Coronary artery (tissue), 2 donors: Measurements from ENCODE around the gene SCFD2.

ENCODE experiments used
- DNase-seq: peaks from one replicate; pipeline ENCODE4 v3.0.0-alpha.2; 2017; ENCODE audit warnings: low spot score
- H3K27ac ChIP-seq, 2 donors: fragments of 200-600 bp; sonication (generic); one replicate each; pipeline ENCODE4 v1.5.1; 2016 to 2019
- H3K4me3 ChIP-seq: fragments of 200-600 bp; sonication (generic); 2 replicates; pipeline ENCODE4 v1.5.1; 2016; ENCODE audit warnings: mild to moderate bottlenecking, moderate library complexity
- TF ChIP-seq, protein P1 (sequence below): fragments of 200-600 bp; sonication (generic); IDR thresholded peaks from one replicate; pipeline ENCODE4 v1.5.1; 2019; ENCODE audit warnings: antibody characterized with exemption

SCFD2 gene

DNA sequence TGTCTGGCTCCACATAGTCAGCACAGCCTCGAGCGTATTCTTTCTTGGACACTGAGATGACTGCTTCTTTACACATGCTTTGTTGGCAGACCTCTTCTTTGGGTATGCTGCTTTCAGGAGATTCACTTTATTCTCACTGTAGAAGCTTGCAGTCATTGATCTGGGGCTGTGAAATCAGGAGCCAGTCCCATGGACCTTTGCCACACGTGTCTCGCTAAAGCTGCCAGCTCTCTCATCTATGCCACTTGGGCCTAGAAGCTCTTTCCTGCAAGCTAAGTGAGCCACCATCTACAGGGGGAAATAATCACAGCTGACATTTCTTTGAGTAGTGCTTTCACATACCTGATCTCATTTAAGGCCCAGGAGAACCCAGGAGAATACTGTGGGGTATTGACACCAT, 498.7 kb downstream of the SCFD2 start:
- TF ChIP-seq, protein P1, sequence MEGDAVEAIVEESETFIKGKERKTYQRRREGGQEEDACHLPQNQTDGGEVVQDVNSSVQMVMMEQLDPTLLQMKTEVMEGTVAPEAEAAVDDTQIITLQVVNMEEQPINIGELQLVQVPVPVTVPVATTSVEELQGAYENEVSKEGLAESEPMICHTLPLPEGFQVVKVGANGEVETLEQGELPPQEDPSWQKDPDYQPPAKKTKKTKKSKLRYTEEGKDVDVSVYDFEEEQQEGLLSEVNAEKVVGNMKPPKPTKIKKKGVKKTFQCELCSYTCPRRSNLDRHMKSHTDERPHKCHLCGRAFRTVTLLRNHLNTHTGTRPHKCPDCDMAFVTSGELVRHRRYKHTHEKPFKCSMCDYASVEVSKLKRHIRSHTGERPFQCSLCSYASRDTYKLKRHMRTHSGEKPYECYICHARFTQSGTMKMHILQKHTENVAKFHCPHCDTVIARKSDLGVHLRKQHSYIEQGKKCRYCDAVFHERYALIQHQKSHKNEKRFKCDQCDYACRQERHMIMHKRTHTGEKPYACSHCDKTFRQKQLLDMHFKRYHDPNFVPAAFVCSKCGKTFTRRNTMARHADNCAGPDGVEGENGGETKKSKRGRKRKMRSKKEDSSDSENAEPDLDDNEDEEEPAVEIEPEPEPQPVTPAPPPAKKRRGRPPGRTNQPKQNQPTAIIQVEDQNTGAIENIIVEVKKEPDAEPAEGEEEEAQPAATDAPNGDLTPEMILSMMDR = no peak
- Histone ChIP-seq H3K27ac (peak overlapping the region; percentile 76 to 91), H3K4me3 (no peak overlapping the region)
- no peak for DNase-seq

DNA sequence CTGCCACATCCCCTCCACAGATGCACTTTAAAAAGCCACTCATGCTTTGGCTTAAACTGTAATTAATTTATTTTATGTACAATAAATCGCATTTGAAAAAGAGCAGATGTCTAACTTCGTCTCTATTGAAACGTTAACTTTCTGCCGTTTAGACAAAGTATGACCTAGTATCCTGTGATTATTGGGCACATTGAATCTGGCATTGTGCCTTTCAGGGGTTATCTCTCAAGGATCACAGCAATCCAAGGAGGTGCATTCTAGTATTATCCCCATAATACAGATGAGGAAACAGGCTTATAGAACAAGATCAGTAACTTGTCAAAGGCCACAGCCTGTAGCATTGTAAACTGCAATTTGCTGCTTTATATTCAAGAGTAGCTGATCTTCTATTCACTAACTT, 499.1 kb downstream of the SCFD2 start:
- H3K4me3 ChIP-seq = no peak overlapping the region
- DNase-seq = no peak
- TF ChIP-seq, protein P1 = no peak
- peak overlapping the region in 1 of 2 donors; percentile 91 for H3K27ac ChIP-seq

DNA sequence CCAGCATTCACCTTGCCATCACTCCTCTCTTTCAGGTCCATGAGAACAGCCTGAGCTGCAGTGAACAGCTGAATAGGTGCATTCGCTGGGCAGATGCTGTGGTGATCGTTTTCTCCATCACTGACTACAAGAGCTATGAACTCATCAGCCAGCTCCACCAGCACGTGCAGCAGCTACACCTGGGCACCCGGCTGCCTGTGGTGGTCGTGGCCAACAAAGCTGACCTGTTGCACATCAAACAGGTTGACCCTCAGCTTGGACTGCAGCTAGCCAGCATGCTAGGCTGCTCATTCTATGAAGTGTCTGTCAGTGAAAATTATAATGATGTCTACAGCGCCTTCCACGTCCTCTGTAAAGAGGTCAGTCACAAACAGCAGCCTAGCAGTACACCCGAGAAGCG, 500.6 kb downstream of the SCFD2 start:
- Histone ChIP-seq H3K27ac (peak overlapping the region; percentile 36 to 94), H3K4me3 (peak overlapping the region; percentile 90)
- no peak for DNase-seq
- TF ChIP-seq, protein P1 = no peak

DNA sequence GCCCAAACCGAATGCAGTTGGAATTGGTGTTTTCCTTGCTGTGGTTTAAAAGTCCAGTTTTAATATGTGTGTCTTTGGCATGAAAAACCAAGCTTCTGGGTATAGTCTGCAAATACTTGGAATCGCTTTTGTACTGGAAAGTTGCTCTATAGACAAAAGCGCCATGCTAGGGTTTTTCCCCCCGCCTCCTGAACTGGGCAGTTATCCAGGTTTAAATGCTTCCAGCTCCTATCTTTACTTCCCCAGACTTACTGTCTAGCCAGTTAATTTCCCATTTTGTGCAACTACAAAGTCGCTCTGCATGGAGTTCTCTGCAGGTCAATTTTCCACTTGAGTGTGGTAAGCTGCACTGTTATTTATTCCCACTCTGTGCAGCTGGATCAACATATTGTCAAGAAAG, 501.1 kb downstream of the SCFD2 start:
- Histone ChIP-seq H3K4me3 (peak overlapping the region; percentile 90), H3K27ac (peak overlapping the region in 1 of 2 donors; percentile 94)
- TF ChIP-seq, protein P1 = no peak
- no peak for DNase-seq

DNA sequence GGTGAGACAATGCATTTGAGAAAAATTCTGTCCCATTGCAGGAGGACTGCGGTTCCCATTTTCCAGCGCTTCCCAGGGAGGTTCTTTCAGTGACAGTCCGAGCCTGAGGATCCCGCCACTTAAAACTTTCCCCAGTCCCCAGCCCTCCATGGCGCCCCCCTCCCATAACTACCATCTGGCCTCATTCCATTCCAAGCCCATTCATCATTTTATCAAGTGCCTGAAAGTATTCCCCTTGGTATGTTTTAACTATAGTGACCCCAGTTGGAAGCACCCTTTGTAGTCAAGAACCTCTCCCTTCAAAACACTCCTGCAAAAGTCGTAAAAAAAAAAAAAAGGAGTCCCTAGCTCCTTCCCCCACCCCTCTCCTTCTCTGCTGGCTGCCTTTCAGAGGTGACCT, 502.5 kb downstream of the SCFD2 start:
- TF ChIP-seq, protein P1 = no peak
- no peak for DNase-seq
- H3K27ac ChIP-seq = peak overlapping the region; percentile 79 to 94
- H3K4me3 ChIP-seq = peak overlapping the region; percentile 90

DNA sequence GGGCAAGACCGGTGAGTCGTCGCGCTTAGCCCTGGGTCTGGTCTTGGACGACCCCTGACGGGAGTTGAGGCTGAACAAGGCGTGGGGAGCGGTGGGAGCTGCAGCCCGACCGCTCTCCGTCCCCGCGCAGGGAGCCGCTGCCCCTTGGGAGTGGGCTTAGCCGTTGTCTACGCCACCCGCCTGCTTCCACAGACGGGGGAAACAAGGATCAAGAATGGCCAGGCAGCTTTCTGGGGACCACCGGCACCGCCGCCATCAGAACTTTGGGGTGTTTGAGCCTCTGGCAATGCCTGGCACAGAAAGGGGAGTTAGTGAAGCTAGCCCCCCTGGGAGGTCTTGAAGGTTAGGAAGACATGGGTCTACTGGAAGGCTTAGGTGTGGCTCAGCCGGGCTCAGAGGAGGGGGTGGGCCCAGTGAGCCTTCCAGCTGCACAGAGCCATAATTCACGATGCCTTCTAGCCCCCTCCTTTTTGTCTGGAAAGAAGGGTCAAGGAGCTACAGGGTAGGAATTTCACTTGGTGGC, 503.2 kb downstream of the SCFD2 start:
- H3K27ac ChIP-seq = peak overlapping the region; percentile 79 to 94
- TF ChIP-seq, protein P1 = no peak
- H3K4me3 ChIP-seq = peak overlapping the region; percentile 90
- DNase-seq = no peak

DNA sequence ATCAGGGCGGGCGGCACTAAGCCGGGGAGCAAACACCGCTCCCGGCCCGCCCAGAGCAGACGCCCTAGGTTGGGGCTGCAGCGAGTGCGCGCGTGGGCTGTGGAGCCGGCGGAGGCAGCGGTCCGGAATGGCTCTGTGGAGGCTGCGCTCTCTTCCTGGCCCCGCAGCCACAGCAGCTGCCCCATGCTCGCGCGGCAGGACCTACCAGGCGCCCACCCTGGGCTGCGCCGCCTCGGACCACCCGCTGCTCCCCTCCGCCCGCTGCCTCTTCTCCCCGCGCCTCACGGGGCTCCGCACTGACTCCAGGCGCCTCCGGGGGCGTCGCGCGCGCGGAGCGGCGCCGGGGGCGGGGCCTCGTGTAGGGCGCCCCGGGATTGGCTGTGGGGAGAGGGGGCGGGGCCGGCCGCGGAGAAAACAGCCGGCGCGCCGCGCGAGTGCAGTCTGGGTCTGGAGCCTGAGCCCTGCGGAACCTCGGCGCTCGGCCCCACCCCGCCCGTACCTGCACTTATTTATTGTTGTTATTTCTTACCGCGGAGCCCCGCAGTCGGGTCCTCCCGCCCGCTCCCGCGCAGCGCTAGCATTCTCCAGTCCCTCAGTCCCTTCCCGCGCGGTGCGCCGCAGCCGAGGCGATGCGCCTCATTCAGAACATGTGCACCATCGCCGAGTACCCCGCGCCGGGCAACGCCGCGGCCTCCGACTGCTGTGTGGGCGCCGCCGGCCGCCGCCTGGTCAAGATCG, 503.8 kb downstream of the SCFD2 start, which contains the start of gene RASL11B:
RASL11B (plus strand) TSS at position 439 of the 738 bp plus-strand sequence; CDS start at position 630, 191 bp downstream.
- TF ChIP-seq, protein P1 = no peak
- peak within 1 kb of the TSS; percentile 79 to 94 for H3K27ac ChIP-seq
- peak within 1 kb of the TSS; percentile 90 for H3K4me3 ChIP-seq
- DNase-seq = peak; percentile 85
